K562 (cell line): ENCODE results near the gene PTPRE. TPM values are rescaled to one million over a fixed set of nuclear protein-coding genes. Genes with fewer than 3 reads are reported as not detected.

ENCODE experiments used
- ATAC-seq: fragments of 200-7000 bp; cut with Tn5 transposase; 3 replicates; pipeline ENCODE4 v1.9.1; 2020; ENCODE audit warnings: moderate library complexity
- BruUV-seq: library from RNA; stranded (reverse); fragments of 400-500 nt; replicated peaks from 2 replicates; lab custom pipeline; 2021; lab: Mats Ljungman, UMichigan
- CTCF ChIA-PET: fragments of 300-600 bp; formaldehyde crosslinking; extraction: SDS; loops from one replicate; lab custom pipeline; 2021; ENCODE audit warnings: low intra/inter-chr PET ratio; lab: Yijun Ruan, JAX
- POLR2A ChIA-PET: fragments of 300-600, 350-650 bp; sonication (Branson Sonifier 250); formaldehyde crosslinking; extraction: SDS; loops from one replicate; lab custom pipeline; 2021; ENCODE audit warnings: antibody characterized with exemption, inconsistent platforms; lab: Yijun Ruan, JAX
- DNase-seq, 4 experiments: peaks; one replicate each; pipeline versions ENCODE4 v3.0.0 to v3.0.0-alpha.2; 2011 to 2018; ENCODE audit warnings: low spot score in 3 of 4, mixed read lengths in 3 of 4; ENCODE audit errors: extremely low read depth in 1 of 4
- FAIRE-seq: peaks from 2 replicates; lab custom pipeline; 2011; peaks lifted over from hg19 to GRCh38; lab: Jason Lieb, UNC
- H2AFZ ChIP-seq: 2 replicates; pipeline ENCODE4 v1.6.0; 2011; ENCODE audit warnings: low read depth, low read length, control low read depth, inconsistent platforms
- H3K27ac ChIP-seq: fragments of 200-600 bp; 3 replicates; pipeline ENCODE4 v1.8.0; 2011; ENCODE audit warnings: low read depth, mild to moderate bottlenecking, control low read depth, inconsistent platforms, low read length, moderate library complexity, mixed read lengths; ENCODE audit errors: extremely low read depth
- H3K27me3 ChIP-seq, 2 experiments: fragments of 300-600 bp in 1 of 2; 2 replicates in 1 of 2; 3 replicates in 1 of 2; pipeline versions ENCODE4 v1.6.0 to v1.8.0; 2011; ENCODE audit warnings: inconsistent platforms in 2 of 2, low read length in 2 of 2, mild to moderate bottlenecking in 1 of 2, mixed read lengths in 1 of 2, moderate library complexity in 1 of 2; ENCODE audit not compliant: control insufficient read depth in 2 of 2, insufficient read depth in 2 of 2
- H3K36me3 ChIP-seq: fragments of 300-600 bp; 3 replicates; pipeline ENCODE4 v1.8.0; 2011; ENCODE audit warnings: mild to moderate bottlenecking, low read length, inconsistent platforms; ENCODE audit not compliant: control insufficient read depth, insufficient read depth
- H3K4me1 ChIP-seq, 2 experiments: fragments of 200-600 bp in 1 of 2; replicated peaks in 1 of 2; 2 replicates in 1 of 2; 3 replicates in 1 of 2; pipeline versions ENCODE4 v1.5.1 to v1.8.0; 2011; ENCODE audit warnings: inconsistent platforms in 2 of 2, low read length in 2 of 2, mild to moderate bottlenecking in 1 of 2, mixed read lengths in 1 of 2, moderate library complexity in 1 of 2; ENCODE audit not compliant: control insufficient read depth in 2 of 2, insufficient read depth in 2 of 2
- H3K4me2 ChIP-seq: 2 replicates; pipeline ENCODE4 v1.6.1; 2011; ENCODE audit warnings: low read length, control low read depth, inconsistent platforms, mixed read lengths; ENCODE audit not compliant: insufficient read depth
- H3K4me3 ChIP-seq: fragments of 200-600 bp; sonication (generic), shearing (Covaris generic); 2 replicates; pipeline ENCODE4 v1.5.1; 2016; ENCODE audit warnings: control low read depth, inconsistent platforms
- H3K79me2 ChIP-seq: fragments of 200-600 bp; 3 replicates; pipeline ENCODE4 v1.8.0; 2011; ENCODE audit warnings: low read length, inconsistent platforms; ENCODE audit not compliant: control insufficient read depth, insufficient read depth
- H3K9ac ChIP-seq, 2 experiments: 2 replicates each; pipeline versions ENCODE4 v1.6.0 to v1.6.1; 2011; ENCODE audit warnings: low read depth in 2 of 2, low read length in 2 of 2, control low read depth in 1 of 2, inconsistent platforms in 1 of 2, mild to moderate bottlenecking in 1 of 2, mixed read lengths in 1 of 2; ENCODE audit not compliant: insufficient read depth in 1 of 2
- H3K9me1 ChIP-seq: one replicate; pipeline ENCODE4 v1.6.0; 2011; ENCODE audit warnings: inconsistent platforms, mild to moderate bottlenecking, low read length, moderate library complexity; ENCODE audit not compliant: control insufficient read depth, insufficient read depth
- H3K9me3 ChIP-seq: replicated peaks from 2 replicates; pipeline ENCODE4 v1.5.1; 2011; ENCODE audit warnings: low read depth, low read length, inconsistent platforms; ENCODE audit not compliant: control insufficient read depth, insufficient read depth
- H4K20me1 ChIP-seq: replicated peaks from 2 replicates; pipeline ENCODE4 v1.6.1; 2011; ENCODE audit warnings: low read length, inconsistent platforms, mixed read lengths; ENCODE audit not compliant: control insufficient read depth, insufficient read depth
- CHCHD3 ChIP-seq: fragments of 250-450 bp; sonication (Bioruptor Pico); IDR thresholded peaks from 2 replicates; pipeline ENCODE4 v2.1.2; 2022; ENCODE audit warnings: mild to moderate bottlenecking
- E2F3 ChIP-seq: fragments of 250-450 bp; sonication (Bioruptor Pico); IDR thresholded peaks from 2 replicates; pipeline ENCODE4 v1.4.0; 2020; ENCODE audit warnings: mild to moderate bottlenecking
- GABPA ChIP-seq: fragments of 200-800 bp; sonication (Bioruptor generic); conservative IDR thresholded peaks from 2 replicates; pipeline ENCODE4 v1.6.1; 2016; ENCODE audit warnings: low read depth, missing genetic modification characterization, missing compliant biosample characterization
- HNRNPL ChIP-seq: fragments of 200-400 bp; formaldehyde crosslinking; IDR thresholded peaks from 2 replicates; pipeline ENCODE4 v1.6.1; 2017; ENCODE audit warnings: low read depth, mild to moderate bottlenecking, low read length
- MTA1 ChIP-seq: fragments of 450-650 bp; IDR thresholded peaks from 2 replicates; pipeline ENCODE4 v1.6.1; 2017; ENCODE audit warnings: borderline replicate concordance
- RBM39 ChIP-seq: fragments of 200-400 bp; formaldehyde crosslinking; optimal IDR thresholded peaks from 2 replicates; pipeline ENCODE3; 2018; ENCODE audit warnings: low read depth, low read length
- TAF7 ChIP-seq: fragments of 450-650 bp; IDR thresholded peaks from 2 replicates; pipeline ENCODE4 v1.6.1; 2016; ENCODE audit warnings: missing genetic modification characterization, missing compliant biosample characterization
- THRAP3 ChIP-seq: fragments of 450-650 bp; IDR thresholded peaks from 2 replicates; pipeline ENCODE4 v1.6.1; 2016; ENCODE audit warnings: mild to moderate bottlenecking, inconsistent platforms, borderline replicate concordance
- TSC22D4 ChIP-seq: fragments of 450-650 bp; IDR thresholded peaks from 2 replicates; pipeline ENCODE4 v1.6.1; 2016; ENCODE audit warnings: missing genetic modification characterization, missing biosample characterization, control low read depth
- ZNF263 ChIP-seq: sonication (generic); formaldehyde crosslinking; IDR thresholded peaks from 2 replicates; pipeline ENCODE4 v1.8.0; 2022; ENCODE audit warnings: mild to moderate bottlenecking, missing genetic modification reagents, borderline replicate concordance
- ZNF551 ChIP-seq: fragments of 250-450 bp; sonication (Bioruptor Pico); IDR thresholded peaks from 2 replicates; pipeline ENCODE4 v1.5.0; 2021; ENCODE audit warnings: mild to moderate bottlenecking, moderate library complexity
- ZNF589 ChIP-seq: fragments of 200-800 bp; sonication (Bioruptor generic); IDR thresholded peaks from 2 replicates; pipeline ENCODE4 v1.6.1; 2016; ENCODE audit warnings: low read depth, missing genetic modification characterization, missing compliant biosample characterization
- ZZZ3 ChIP-seq: fragments of 450-650 bp; IDR thresholded peaks from 2 replicates; pipeline ENCODE4 v1.6.1; 2016; ENCODE audit warnings: antibody characterized with exemption, mild to moderate bottlenecking, moderate library complexity
- WGBS: fragments of 100-300 bp; shearing (Covaris generic); methylation state at CpG from one replicate; pipeline ENCODE4 v1.1.6; 2016; ENCODE audit warnings: low coverage, mixed read lengths; ENCODE audit not compliant: insufficient coverage; ENCODE audit errors: missing lambda C conversion rate; 5-methylcytosine and 5-hydroxymethylcytosine counted together
- in situ Hi-C: fragments of 300-500 bp; cut with MboI; formaldehyde crosslinking; loops from 4 replicates; pipeline ENCODE4 v1.15.0; 2018; ENCODE audit warnings: inconsistent platforms, mixed read lengths
- intact Hi-C: fragments of 100-400 bp; cut with micrococcal nuclease; formaldehyde crosslinking; loops from 2 replicates; pipeline ENCODE4 v1.14.2; 2022
- polyA plus RNA-seq, 8 experiments: library from polyadenylated mRNA; depleted of rRNA in 4 of 8; stranded (reverse) in 5 of 8; unstranded in 3 of 8; fragments of >200 nt; fragmentation: Nextera tagmentation in 2 of 8; fragmentation: Illumina TruSeq in 1 of 8; extraction: Ambion mirVana in 2 of 8; extraction: Trizol in 1 of 8; gene quantifications; 2 replicates each; pipeline versions ENCODE4 v1.2.1 to v1.2.3, GENCODE V29; 2011 to 2014; ENCODE audit warnings: inconsistent platforms in 1 of 8, missing spikeins in 1 of 8
- total RNA-seq, 7 experiments: library from RNA; depleted of rRNA in 6 of 7; stranded (reverse); fragments of >200 nt in 6 of 7; fragmentation: Illumina TruSeq in 2 of 7; extraction: Trizol in 2 of 7; gene quantifications; 2 replicates each; pipeline versions ENCODE4 v1.2.1 to v1.2.3, GENCODE V29; 2011 to 2021; ENCODE audit warnings: low replicate concordance in 1 of 7
- TF ChIP-seq, protein P1 (sequence below): fragments of 250-450 bp; sonication (Bioruptor Pico); IDR thresholded peaks from 2 replicates; pipeline ENCODE4 v1.5.0; 2021; ENCODE audit warnings: mild to moderate bottlenecking, borderline replicate concordance

Gene PTPRE
- total and polyA plus RNA-seq, 9 of the 15 experiments (the other 6 are each of a cell fraction or from before 2014, with no cell fraction given) = 0.01 to 0.13 (median 0.04) TPM; not detected in 4

DNA sequence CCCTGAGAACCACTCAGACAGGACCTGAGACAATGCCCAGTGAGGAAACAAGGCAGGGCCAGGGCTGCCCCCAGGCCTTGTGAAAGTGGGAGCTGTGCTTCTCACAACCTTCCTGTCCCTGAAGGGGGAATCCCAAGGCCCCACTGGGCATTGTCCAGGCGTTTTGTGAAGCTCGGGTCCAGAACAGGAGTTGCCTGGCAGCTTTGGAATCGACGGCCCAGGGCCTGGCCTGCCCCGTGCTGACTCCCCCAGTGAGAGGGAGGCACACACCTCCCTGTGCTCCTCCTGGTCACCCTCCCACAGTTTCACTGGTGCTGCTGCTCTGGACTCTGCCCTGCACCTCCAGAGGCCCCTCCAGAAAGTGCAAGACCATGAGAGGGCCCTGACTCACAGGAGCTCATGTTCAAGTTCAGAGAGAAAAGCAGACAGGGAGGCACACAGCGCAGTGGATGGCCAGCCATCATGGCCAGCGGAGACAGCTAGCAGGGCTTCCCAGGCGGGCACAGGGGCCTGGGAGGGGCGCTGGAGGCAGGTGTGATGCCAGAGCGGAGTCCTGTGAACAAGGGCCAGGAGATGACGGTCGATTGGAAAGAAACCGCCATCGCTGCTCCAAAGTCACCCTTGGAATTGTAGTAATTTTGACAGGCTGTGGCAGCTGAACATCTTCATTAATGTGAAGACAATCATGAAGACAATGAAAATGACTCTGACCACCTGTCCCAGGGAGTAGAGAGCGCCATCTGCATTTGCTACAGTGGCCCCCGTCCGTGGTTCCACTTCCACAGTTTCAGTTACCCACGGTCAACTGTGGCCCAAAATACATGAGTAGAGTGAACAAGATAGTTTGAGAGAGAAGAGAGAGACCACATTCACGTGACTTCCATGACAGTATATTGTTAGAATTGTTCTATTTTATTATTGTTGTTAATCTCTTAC, 115.6 kb downstream of the PTPRE start:
- H3K79me2 ChIP-seq = no peaks in the 10 kb centered on the region
- H3K9ac ChIP-seq = no peak overlapping the region
- no peak overlapping the region for H3K4me3 ChIP-seq
- H3K4me1 ChIP-seq = no peaks in the 10 kb centered on the region
- FAIRE-seq = no peak
- intact Hi-C loops = no loop called here
- H3K27me3 ChIP-seq = peaks cover 2 to 34% of the 10 kb centered on the region in 2 experiments; a peak in 3 of 5 replicates
- ChIA-PET CTCF (no interaction called here), POLR2A (no interaction called here)
- no peak overlapping the region for H3K27ac ChIP-seq
- no peak overlapping the region for H2AFZ ChIP-seq
- no peaks in the 10 kb centered on the region; the same call in 1 of the 2 replicates for H4K20me1 ChIP-seq
- no peaks in the 10 kb centered on the region for H3K9me3 ChIP-seq
- no peak for ATAC-seq
- DNase-seq = no peak
- no peaks in the 10 kb centered on the region for H3K36me3 ChIP-seq
- H3K9me1 ChIP-seq = no peaks in the 10 kb centered on the region
- in situ Hi-C loops = no loop called here
- WGBS = 2% methylated on average over 15 of the region's 19 CpGs
- TF ChIP-seq RBM39 (no peak), ZNF263 (CRISPR knock-in tag) (no peak)
- H3K4me2 ChIP-seq = no peak overlapping the region
- BruUV-seq = no TSS peak

DNA sequence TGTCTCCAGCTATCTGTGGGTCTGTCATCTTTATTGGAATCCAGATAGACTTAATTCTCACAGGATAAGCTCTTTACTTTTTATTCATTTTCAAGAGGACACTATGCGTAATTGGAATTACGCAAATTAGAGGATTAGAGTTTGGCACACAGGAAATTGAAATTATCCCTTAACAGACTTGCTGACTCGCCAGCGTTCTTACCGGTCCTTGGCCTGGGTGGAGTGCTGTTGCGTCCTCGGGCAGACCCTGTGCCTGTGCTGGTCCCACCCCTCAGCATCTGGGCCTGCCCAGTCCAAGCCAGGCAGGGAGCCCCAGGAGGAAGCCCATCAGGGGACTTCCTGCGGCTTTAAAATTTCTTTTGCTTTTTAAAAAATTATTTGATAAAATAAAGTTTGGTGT, 117.5 kb downstream of the PTPRE start:
- no peaks in the 10 kb centered on the region for H3K9me3 ChIP-seq
- CTCF ChIA-PET = no interaction called here
- intact Hi-C loops = no loop called here
- H3K27me3 ChIP-seq = peaks cover 2 to 39% of the 10 kb centered on the region in 2 experiments; a peak in 3 of 5 replicates
- H3K9ac ChIP-seq = no peak overlapping the region
- no peaks in the 10 kb centered on the region for H3K36me3 ChIP-seq
- H3K4me3 ChIP-seq = no peak overlapping the region
- POLR2A ChIA-PET = no interaction called here
- H3K9me1 ChIP-seq = no peaks in the 10 kb centered on the region
- FAIRE-seq = no peak
- H3K79me2 ChIP-seq = no peaks in the 10 kb centered on the region
- H3K4me1 ChIP-seq = no peaks in the 10 kb centered on the region
- no peak for DNase-seq
- no TSS peak for BruUV-seq
- in situ Hi-C loops = no loop called here
- ATAC-seq = no peak
- H2AFZ ChIP-seq = no peak overlapping the region
- H4K20me1 ChIP-seq = no peaks in the 10 kb centered on the region; the same call in 1 of the 2 replicates
- WGBS = 0% methylated on average over 8 of the region's 8 CpGs
- no peak overlapping the region for H3K4me2 ChIP-seq
- no peak overlapping the region for H3K27ac ChIP-seq
- no peak for TF ChIP-seq ZZZ3
- no peak for TF ChIP-seq ZNF589 (CRISPR knock-in tag)
- no peak for TF ChIP-seq ZNF551 (CRISPR knock-in tag)
- no peak for TF ChIP-seq CHCHD3 (CRISPR knock-in tag)
- TF ChIP-seq TSC22D4 (tag) = no peak
- TF ChIP-seq THRAP3 = no peak
- TF ChIP-seq HNRNPL = no peak
- TF ChIP-seq, protein P1, sequence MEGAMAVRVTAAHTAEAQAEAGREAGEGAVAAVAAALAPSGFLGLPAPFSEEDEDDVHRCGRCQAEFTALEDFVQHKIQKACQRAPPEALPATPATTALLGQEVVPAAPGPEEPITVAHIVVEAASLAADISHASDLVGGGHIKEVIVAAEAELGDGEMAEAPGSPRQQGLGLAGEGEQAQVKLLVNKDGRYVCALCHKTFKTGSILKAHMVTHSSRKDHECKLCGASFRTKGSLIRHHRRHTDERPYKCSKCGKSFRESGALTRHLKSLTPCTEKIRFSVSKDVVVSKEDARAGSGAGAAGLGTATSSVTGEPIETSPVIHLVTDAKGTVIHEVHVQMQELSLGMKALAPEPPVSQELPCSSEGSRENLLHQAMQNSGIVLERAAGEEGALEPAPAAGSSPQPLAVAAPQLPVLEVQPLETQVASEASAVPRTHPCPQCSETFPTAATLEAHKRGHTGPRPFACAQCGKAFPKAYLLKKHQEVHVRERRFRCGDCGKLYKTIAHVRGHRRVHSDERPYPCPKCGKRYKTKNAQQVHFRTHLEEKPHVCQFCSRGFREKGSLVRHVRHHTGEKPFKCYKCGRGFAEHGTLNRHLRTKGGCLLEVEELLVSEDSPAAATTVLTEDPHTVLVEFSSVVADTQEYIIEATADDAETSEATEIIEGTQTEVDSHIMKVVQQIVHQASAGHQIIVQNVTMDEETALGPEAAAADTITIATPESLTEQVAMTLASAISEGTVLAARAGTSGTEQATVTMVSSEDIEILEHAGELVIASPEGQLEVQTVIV = no peak
- no peak for TF ChIP-seq MTA1
- no peak for TF ChIP-seq GABPA (tag)
- no peak for TF ChIP-seq TAF7 (tag)
- TF ChIP-seq E2F3 (CRISPR knock-in tag) = no peak
